LNCaP clone FGC (cell line): Measurements from ENCODE around the gene LRRC55.
A peak's percentile ranks its signal among the peaks of the same experiment; 100 is the strongest.
"Not testable (repeated sequence)": the region's sequence is repeated elsewhere in the genome, so short reads cannot be mapped to it uniquely, and the experiment has no call there.

Experiments
- DNase-seq: peaks from one replicate; pipeline ENCODE4 v3.0.0-alpha.2; 2011; ENCODE audit warnings: low read depth
- H3K4me3 ChIP-seq: 2 replicates; pipeline ENCODE4 v1.5.1; 2011; ENCODE audit warnings: mild to moderate bottlenecking, low read depth, low read length, control low read depth
- TF ChIP-seq, protein P1 (sequence below): IDR thresholded peaks from 2 replicates; pipeline ENCODE4 v1.5.1; 2012; ENCODE audit warnings: mild to moderate bottlenecking; ENCODE audit not compliant: control insufficient read depth, insufficient read depth; ENCODE audit errors: extremely low read depth

Gene LRRC55

DNA sequence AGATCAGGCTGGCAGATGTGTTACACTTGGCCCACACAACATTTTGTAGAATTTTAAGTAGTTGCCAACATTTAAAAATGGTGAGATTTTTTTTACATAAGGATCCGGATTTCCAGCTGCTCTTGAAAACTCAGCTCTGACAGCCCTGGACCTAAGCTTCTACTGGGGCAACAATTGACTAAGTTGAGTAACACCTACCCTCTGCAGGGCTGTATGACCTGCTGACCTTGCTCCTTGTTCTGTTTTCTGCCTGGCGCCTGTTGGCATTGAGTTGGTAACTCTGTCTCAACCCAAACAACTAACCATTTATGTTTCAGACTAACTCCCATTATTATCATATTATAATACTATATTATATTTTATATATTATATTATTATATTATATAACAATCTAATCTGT lies 21.1 kb upstream of the LRRC55 start:
- DNase-seq, result no peak
- no peak overlapping the region for H3K4me3 ChIP-seq
- TF ChIP-seq, protein P1, sequence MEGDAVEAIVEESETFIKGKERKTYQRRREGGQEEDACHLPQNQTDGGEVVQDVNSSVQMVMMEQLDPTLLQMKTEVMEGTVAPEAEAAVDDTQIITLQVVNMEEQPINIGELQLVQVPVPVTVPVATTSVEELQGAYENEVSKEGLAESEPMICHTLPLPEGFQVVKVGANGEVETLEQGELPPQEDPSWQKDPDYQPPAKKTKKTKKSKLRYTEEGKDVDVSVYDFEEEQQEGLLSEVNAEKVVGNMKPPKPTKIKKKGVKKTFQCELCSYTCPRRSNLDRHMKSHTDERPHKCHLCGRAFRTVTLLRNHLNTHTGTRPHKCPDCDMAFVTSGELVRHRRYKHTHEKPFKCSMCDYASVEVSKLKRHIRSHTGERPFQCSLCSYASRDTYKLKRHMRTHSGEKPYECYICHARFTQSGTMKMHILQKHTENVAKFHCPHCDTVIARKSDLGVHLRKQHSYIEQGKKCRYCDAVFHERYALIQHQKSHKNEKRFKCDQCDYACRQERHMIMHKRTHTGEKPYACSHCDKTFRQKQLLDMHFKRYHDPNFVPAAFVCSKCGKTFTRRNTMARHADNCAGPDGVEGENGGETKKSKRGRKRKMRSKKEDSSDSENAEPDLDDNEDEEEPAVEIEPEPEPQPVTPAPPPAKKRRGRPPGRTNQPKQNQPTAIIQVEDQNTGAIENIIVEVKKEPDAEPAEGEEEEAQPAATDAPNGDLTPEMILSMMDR, result no peak

DNA sequence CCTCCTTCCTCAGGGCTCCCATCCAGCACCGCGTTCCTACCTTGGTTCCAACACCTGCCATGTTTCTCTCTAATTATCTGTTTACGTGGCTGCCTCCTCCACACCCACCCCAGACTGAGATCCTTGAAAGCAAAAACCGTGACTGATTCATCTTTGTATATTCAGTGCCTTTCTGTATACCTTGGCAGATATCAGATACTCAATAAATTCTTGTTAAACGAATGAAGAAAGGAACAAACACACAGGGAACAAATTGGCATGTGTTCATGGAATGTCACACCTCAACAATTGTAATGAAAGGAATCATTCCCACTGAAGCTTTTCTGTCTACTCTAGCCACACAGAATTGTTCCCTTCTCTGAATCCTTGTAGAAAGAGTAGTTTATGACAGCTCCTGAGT lies 20.4 kb upstream of the LRRC55 start:
- peak; percentile 73 for DNase-seq
- H3K4me3 ChIP-seq, result no peak overlapping the region
- TF ChIP-seq, protein P1, result no peak

GRCh38 chr11:57162179-57162898 lies 19.4 kb upstream of the LRRC55 start:
- TF ChIP-seq, protein P1, result no peak
- H3K4me3 ChIP-seq, result no peak overlapping the region
- no peak for DNase-seq

GRCh38 chr11:57163160-57163868 lies 18.4 kb upstream of the LRRC55 start:
- H3K4me3 ChIP-seq, result no peak overlapping the region
- DNase-seq, result no peak
- TF ChIP-seq, protein P1, result no peak

DNA sequence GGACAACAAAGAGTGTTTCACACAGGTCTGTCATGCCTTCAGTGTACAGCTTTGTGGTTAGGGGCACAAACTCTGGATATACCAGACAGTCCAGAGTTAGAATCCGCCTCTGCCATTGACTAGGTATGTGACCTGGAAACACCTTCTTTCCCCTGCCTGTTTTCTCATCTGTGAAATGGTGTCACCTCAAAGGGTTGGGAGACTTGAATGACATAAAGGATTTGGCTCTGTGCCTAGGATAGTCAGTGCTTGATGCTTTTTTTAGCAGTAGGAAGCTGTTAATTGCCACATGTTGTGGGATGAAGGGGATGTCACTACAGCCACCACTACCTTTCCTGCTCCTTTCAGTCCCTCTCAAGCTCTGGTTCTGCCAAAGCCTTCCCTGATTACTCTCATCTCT lies 17.4 kb upstream of the LRRC55 start:
- no peak overlapping the region for H3K4me3 ChIP-seq
- DNase-seq, result no peak
- TF ChIP-seq, protein P1, result no peak

DNA sequence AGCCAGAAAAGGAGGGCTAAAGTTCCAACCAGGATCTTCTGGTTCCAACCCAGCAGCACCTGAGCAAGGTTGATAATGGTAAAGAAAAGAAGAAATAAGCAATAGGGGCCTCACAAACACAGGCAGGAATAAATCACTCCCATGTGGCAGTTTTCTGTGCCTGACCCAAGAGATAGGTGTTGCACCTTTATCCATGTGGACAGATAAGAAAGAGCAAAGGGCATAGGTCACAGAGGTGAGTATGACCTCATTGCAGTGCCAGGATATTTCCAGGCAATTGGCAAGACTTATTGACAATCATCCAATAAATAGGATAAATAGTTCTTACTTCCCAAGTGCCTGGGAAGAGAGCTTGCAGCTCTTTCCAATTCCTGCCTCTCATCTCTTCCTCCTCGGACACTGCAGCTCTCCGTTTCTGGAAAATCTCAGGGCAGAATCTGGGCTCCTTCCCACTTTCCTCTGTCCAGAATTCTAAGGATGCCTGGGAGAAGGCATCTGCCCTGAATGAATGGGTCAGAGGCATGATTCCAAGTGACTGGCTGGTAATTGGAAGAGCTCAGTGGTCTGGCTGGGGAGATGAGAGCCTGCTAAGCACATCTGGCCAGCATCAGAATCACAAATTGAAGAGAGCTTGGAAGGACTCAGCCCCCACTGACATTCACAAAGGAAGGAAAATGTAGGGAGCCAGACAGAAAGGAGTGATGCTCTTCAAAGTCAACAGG lies 14.5 kb upstream of the LRRC55 start:
- TF ChIP-seq, protein P1, result no peak
- no peak for DNase-seq
- no peak overlapping the region for H3K4me3 ChIP-seq

DNA sequence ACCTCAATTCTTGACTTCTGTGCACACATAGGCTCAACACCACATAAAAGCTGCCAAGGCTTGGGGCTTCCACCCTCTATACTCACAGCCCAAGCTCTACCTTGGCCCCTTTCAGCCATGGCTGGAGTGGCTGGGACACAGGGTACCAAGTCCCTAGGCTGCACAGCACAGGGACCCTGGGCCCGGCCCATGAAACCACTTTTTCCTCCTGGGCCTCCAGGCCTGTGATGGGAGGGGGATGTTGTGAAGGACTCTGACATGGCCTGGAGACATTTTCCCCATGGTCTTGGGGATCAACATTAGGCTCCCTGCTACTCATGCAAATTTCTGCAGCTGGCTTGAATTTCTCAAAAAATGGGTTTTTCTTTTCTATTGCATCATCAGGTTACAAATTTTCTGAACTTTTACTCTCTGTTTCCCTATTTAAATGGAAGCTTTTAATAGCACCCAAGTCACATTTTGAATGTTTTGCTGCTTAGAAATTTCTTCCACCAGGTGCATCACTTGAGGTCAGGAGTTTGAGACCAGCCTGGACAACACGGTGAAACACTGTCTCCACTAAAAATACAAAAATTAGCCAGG lies 11.9 kb upstream of the LRRC55 start:
- not testable (repeated sequence) for H3K4me3 ChIP-seq, DNase-seq
